Ishikawa (cell line): ENCODE data around the gene NHLRC2.

Experiments
- CEBPB ChIP-seq: IDR thresholded peaks from 2 replicates; pipeline ENCODE4 v1.6.1; 2012
- MAX ChIP-seq: IDR thresholded peaks from 2 replicates; pipeline ENCODE4 v1.6.1; 2012
- RAD21 ChIP-seq: IDR thresholded peaks from 2 replicates; pipeline ENCODE4 v1.6.1; 2012; ENCODE audit warnings: low read depth
- REST ChIP-seq: IDR thresholded peaks from 2 replicates; pipeline ENCODE4 v1.6.1; 2012; ENCODE audit warnings: low read depth, mild to moderate bottlenecking
- TAF1 ChIP-seq: IDR thresholded peaks from 2 replicates; pipeline ENCODE4 v1.6.1; 2012; ENCODE audit warnings: low read depth, mild to moderate bottlenecking
- USF1 ChIP-seq: IDR thresholded peaks from 2 replicates; pipeline ENCODE4 v1.6.1; 2012
- ZBTB7A ChIP-seq: IDR thresholded peaks from 2 replicates; pipeline ENCODE4 v1.6.1; 2012; ENCODE audit warnings: low read depth

GRCh38 chr10:113928830-113929229 is 74.4 kb downstream of the NHLRC2 start:
- TF ChIP-seq REST (no peak), RAD21 (no peak), ZBTB7A (no peak), MAX (no peak), CEBPB (no peak), TAF1 (no peak), USF1 (no peak)
